H1 (cell line): ENCODE data around the gene HES1. TPM values are rescaled to one million over a fixed set of nuclear protein-coding genes. Genes with fewer than 3 reads are reported as not detected.

Experiments used
- CTCF ChIA-PET: fragments of 300-600 bp; sonication (Branson Sonifier 250); formaldehyde crosslinking; loops from one replicate; lab custom pipeline; 2021; ENCODE audit not compliant: partially characterized antibody; lab: Charles Lee
- POLR2A ChIA-PET: fragments of 300-600 bp; sonication (Branson Sonifier 250); formaldehyde crosslinking; loops from one replicate; lab custom pipeline; 2021; ENCODE audit warnings: inconsistent platforms; ENCODE audit not compliant: partially characterized antibody; lab: Charles Lee
- DNase-seq, 2 experiments: peaks; one replicate each; pipeline versions ENCODE4 v3.0.0 to v3.0.0-alpha.2; 2010 to 2022; ENCODE audit warnings: low spot score in 2 of 2, low read depth in 1 of 2, mixed read lengths in 1 of 2
- FAIRE-seq: peaks from 2 replicates; lab custom pipeline; 2011; peaks lifted over from hg19 to GRCh38; lab: Jason Lieb, UNC
- H2AFZ ChIP-seq: 2 replicates; pipeline ENCODE4 v1.8.1; 2012; ENCODE audit warnings: low read length, inconsistent platforms
- H2AK5ac ChIP-seq: 2 replicates; pipeline ENCODE4 v1.6.1; 2013; ENCODE audit warnings: low read depth, low read length
- H2BK120ac ChIP-seq: replicated peaks from 2 replicates; pipeline ENCODE3; 2013; ENCODE audit warnings: low read depth, low read length, inconsistent platforms
- H2BK12ac ChIP-seq: 2 replicates; pipeline ENCODE4 v1.6.1; 2013; ENCODE audit warnings: low read depth, low read length
- H2BK15ac ChIP-seq: 2 replicates; pipeline ENCODE4 v1.6.1; 2013; ENCODE audit warnings: low read length
- H2BK20ac ChIP-seq: 2 replicates; pipeline ENCODE4 v1.6.1; 2013; ENCODE audit warnings: low read length
- H2BK5ac ChIP-seq: 2 replicates; pipeline ENCODE4 v1.6.1; 2013; ENCODE audit warnings: low read depth, low read length
- H3K14ac ChIP-seq: 2 replicates; pipeline ENCODE4 v1.6.1; 2013; ENCODE audit warnings: inconsistent platforms; ENCODE audit not compliant: insufficient read length
- H3K18ac ChIP-seq: 2 replicates; pipeline ENCODE4 v1.6.1; 2013; ENCODE audit warnings: low read length; ENCODE audit errors: extremely low read depth
- H3K23ac ChIP-seq: 2 replicates; pipeline ENCODE4 v1.6.1; 2013; ENCODE audit warnings: inconsistent platforms; ENCODE audit not compliant: insufficient read length
- H3K23me2 ChIP-seq: 2 replicates; pipeline ENCODE4 v1.6.1; 2013; ENCODE audit warnings: low read depth, low read length
- H3K27ac ChIP-seq: 2 replicates; pipeline ENCODE4 v1.6.1; 2011; ENCODE audit warnings: low read depth, low read length, inconsistent platforms
- H3K27me3 ChIP-seq, 4 experiments: replicated peaks in 1 of 4; 1 replicate in 1 of 4; 2 replicates in 3 of 4; pipeline versions ENCODE4 v1.6.1 to v1.8.1; 2011 to 2013; ENCODE audit warnings: low read length in 3 of 4, mild to moderate bottlenecking in 3 of 4, inconsistent platforms in 2 of 4, mixed read lengths in 2 of 4, moderate library complexity in 1 of 4; ENCODE audit not compliant: control insufficient read depth in 3 of 4, insufficient read depth in 3 of 4; ENCODE audit errors: extremely low read depth in 1 of 4
- H3K36me3 ChIP-seq, 4 experiments: 2 replicates each; pipeline versions ENCODE4 v1.6.1 to v1.8.1; 2011 to 2013; ENCODE audit warnings: mild to moderate bottlenecking in 4 of 4, low read length in 3 of 4, moderate library complexity in 2 of 4, control low read depth in 1 of 4, inconsistent platforms in 1 of 4; ENCODE audit not compliant: insufficient read depth in 4 of 4, control insufficient read depth in 2 of 4
- H3K4ac ChIP-seq: replicated peaks from 2 replicates; pipeline ENCODE3; 2013; ENCODE audit warnings: low read length, low read depth, mixed read lengths, inconsistent platforms; ENCODE audit not compliant: insufficient read length
- H3K4me1 ChIP-seq, 4 experiments: replicated peaks in 1 of 4; 1 replicate in 1 of 4; 2 replicates in 3 of 4; pipeline versions ENCODE4 v1.6.1 to v1.8.1; 2011 to 2013; ENCODE audit warnings: low read length in 3 of 4, inconsistent platforms in 2 of 4, mixed read lengths in 1 of 4; ENCODE audit not compliant: insufficient read depth in 4 of 4, control insufficient read depth in 3 of 4
- H3K4me2 ChIP-seq, 2 experiments: 2 replicates each; pipeline versions ENCODE4 v1.6.1 to v1.8.1; 2011 to 2013; ENCODE audit warnings: low read depth in 2 of 2, low read length in 2 of 2, control low read depth in 1 of 2, inconsistent platforms in 1 of 2, mild to moderate bottlenecking in 1 of 2; ENCODE audit not compliant: insufficient read depth in 1 of 2
- H3K4me3 ChIP-seq, 4 experiments: fragments of 200-600, 300-600 bp in 1 of 4; sonication (generic), shearing (Covaris generic), sonication (Bioruptor Twin) in 1 of 4; 2 replicates each; pipeline versions ENCODE4 v1.5.1 to v1.8.1; 2011 to 2016; ENCODE audit warnings: low read length in 4 of 4, low read depth in 3 of 4, control low read depth in 2 of 4, inconsistent platforms in 2 of 4, mild to moderate bottlenecking in 2 of 4, mixed read lengths in 1 of 4, moderate library complexity in 1 of 4; ENCODE audit not compliant: insufficient read depth in 2 of 4; ENCODE audit errors: extremely low read depth in 1 of 4
- H3K56ac ChIP-seq: replicated peaks from 2 replicates; pipeline ENCODE3; 2013; ENCODE audit warnings: low read depth, mild to moderate bottlenecking, mixed read lengths, low read length, inconsistent platforms; ENCODE audit not compliant: insufficient read length
- H3K79me1 ChIP-seq: 2 replicates; pipeline ENCODE4 v1.6.1; 2013; ENCODE audit warnings: low read depth, low read length, control low read depth
- H3K79me2 ChIP-seq, 2 experiments: 2 replicates each; pipeline versions ENCODE4 v1.6.1 to v1.8.1; 2012 to 2013; ENCODE audit warnings: low read length in 2 of 2, mild to moderate bottlenecking in 2 of 2, inconsistent platforms in 1 of 2; ENCODE audit not compliant: insufficient read depth in 2 of 2, control insufficient read depth in 1 of 2
- H3K9ac ChIP-seq, 4 experiments: replicated peaks in 1 of 4; 1 replicate in 1 of 4; 2 replicates in 3 of 4; pipeline versions ENCODE4 v1.6.1 to v1.8.1; 2011 to 2013; ENCODE audit warnings: low read depth in 3 of 4, low read length in 3 of 4, control low read depth in 2 of 4, mild to moderate bottlenecking in 2 of 4, moderate library complexity in 2 of 4, inconsistent platforms in 1 of 4; ENCODE audit errors: extremely low read depth in 1 of 4
- H3K9me3 ChIP-seq, 2 experiments: 2 replicates each; pipeline versions ENCODE4 v1.6.1 to v1.8.1; 2012 to 2013; ENCODE audit warnings: mild to moderate bottlenecking in 2 of 2, moderate library complexity in 2 of 2, control low read depth in 1 of 2, inconsistent platforms in 1 of 2, low read depth in 1 of 2, low read length in 1 of 2, mixed read lengths in 1 of 2; ENCODE audit not compliant: insufficient read depth in 2 of 2
- H4K20me1 ChIP-seq, 2 experiments: replicated peaks in 1 of 2; 2 replicates each; pipeline versions ENCODE3 to v1.8.1; 2011 to 2013; ENCODE audit warnings: inconsistent platforms in 2 of 2, low read length in 2 of 2, mild to moderate bottlenecking in 1 of 2; ENCODE audit not compliant: insufficient read depth in 2 of 2, control insufficient read depth in 1 of 2
- H4K5ac ChIP-seq: 2 replicates; pipeline ENCODE4 v1.6.1; 2013; ENCODE audit warnings: low read length, low read depth, mixed read lengths, inconsistent platforms; ENCODE audit not compliant: insufficient read length
- H4K8ac ChIP-seq: 2 replicates; pipeline ENCODE4 v1.8.0; 2013; ENCODE audit warnings: mild to moderate bottlenecking, moderate library complexity, low read length, inconsistent platforms; ENCODE audit not compliant: insufficient read depth; ENCODE audit errors: extremely low read depth
- H4K91ac ChIP-seq: replicated peaks from 2 replicates; pipeline ENCODE3; 2013; ENCODE audit warnings: low read length, mixed read lengths, inconsistent platforms; ENCODE audit not compliant: insufficient read length
- BRCA1 ChIP-seq: IDR thresholded peaks from 2 replicates; pipeline ENCODE4 v1.6.1; 2012; ENCODE audit warnings: low read depth, low read length, improper control_type of control experiment
- NANOG ChIP-seq: IDR thresholded peaks from 2 replicates; pipeline ENCODE4 v1.6.1; 2011; ENCODE audit warnings: low read length, low read depth, mild to moderate bottlenecking, inconsistent platforms; ENCODE audit not compliant: insufficient read depth, poor library complexity, severe bottlenecking
- POLR2A ChIP-seq, 2 experiments: IDR thresholded peaks; 1 replicate in 1 of 2; 2 replicates in 1 of 2; pipeline ENCODE4 v1.6.1; 2011; ENCODE audit warnings: low read depth in 2 of 2, low read length in 2 of 2, mild to moderate bottlenecking in 2 of 2; ENCODE audit errors: control extremely low read depth in 1 of 2
- WGBS, 2 experiments: shearing (Covaris generic) in 1 of 2; methylation state at CpG; one replicate each; pipeline versions ENCODE4 v1.1.6 to v1.1.7; 2013 to 2015; ENCODE audit warnings: low lambda C conversion rate in 2 of 2, mixed read lengths in 2 of 2, inconsistent platforms in 1 of 2, low coverage in 1 of 2, missing lambda C conversion rate in 1 of 2; ENCODE audit not compliant: insufficient replicate concordance in 2 of 2, insufficient coverage in 1 of 2, insufficient read length in 1 of 2; ENCODE audit errors: extremely low coverage in 1 of 2, missing lambda C conversion rate in 1 of 2; 5-methylcytosine and 5-hydroxymethylcytosine counted together
- polyA plus RNA-seq, 7 experiments: library from polyadenylated mRNA; depleted of rRNA in 3 of 7; stranded (reverse) in 5 of 7; unstranded in 2 of 7; fragments of >200 nt in 5 of 7; fragments of 200-250 nt in 2 of 7; gene quantifications; 1 replicate in 5 of 7; 2 replicates in 1 of 7; 4 replicates in 1 of 7; pipeline versions ENCODE4 v1.2.1 to v1.2.3, GENCODE V29; 2011 to 2013; ENCODE audit warnings: missing spikeins in 2 of 7, mixed read lengths in 2 of 7
- total RNA-seq: library from RNA; stranded (reverse); fragmentation: NEBNext Ultra II Directional; extraction: Animal tissue kit (Norgen Biotek cat#: 25700); gene quantifications from 2 replicates; pipeline ENCODE4 v1.2.1, GENCODE V29; 2021
- TF ChIP-seq, protein P1 (sequence below): IDR thresholded peaks from 2 replicates; pipeline ENCODE4 v1.6.1; 2012; ENCODE audit warnings: inconsistent platforms

HES1 gene
- total and polyA plus RNA-seq, 2 of the 8 experiments (the other 6 are each of a cell fraction or from before 2014, with no cell fraction given): 7.9 to 12.9 TPM

DNA sequence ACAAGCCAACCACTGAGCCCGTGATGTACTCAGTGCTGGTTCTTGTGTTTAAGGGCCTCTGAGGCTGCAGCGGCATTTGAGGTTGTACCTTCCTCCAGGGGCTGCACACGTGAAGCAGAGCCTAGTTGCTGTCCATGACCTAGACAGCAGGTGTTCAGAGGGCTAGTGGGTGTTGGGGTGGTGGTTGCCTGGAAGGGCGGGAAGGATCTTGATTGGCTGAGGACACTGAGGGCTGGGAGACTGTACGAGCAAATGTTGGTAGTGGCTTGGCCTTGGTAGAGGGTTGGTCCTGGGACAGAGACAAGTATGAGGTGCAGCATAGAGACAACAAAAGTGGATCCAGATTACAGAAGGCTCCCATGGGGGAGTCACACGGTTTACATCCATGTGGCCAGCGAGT, 17.0 kb upstream of the HES1 start:
- CTCF ChIA-PET: interaction anchor here (0.7 kb wide), 1 partner anchor 37 kb away, joined by 4 read pairs; no protein-coding TSS in a partner anchor
- no peak for TF ChIP-seq POLR2A (IDR thresholded peaks at IDR 0.05; ENCODE audit: control extremely low read depth in 1 of 2, low read depth in 2 of 2, low read length in 2 of 2)
- TF ChIP-seq BRCA1: no peak
- TF ChIP-seq NANOG: no peak
- TF ChIP-seq, protein P1, sequence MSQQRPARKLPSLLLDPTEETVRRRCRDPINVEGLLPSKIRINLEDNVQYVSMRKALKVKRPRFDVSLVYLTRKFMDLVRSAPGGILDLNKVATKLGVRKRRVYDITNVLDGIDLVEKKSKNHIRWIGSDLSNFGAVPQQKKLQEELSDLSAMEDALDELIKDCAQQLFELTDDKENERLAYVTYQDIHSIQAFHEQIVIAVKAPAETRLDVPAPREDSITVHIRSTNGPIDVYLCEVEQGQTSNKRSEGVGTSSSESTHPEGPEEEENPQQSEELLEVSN: peak; percentile 63; the same call in 1 of the 2 replicates
- TF ChIP-seq, all 59 proteins: peak for 1

More for the DNA sequence above, 17.0 kb upstream of the HES1 start:
- no peaks in the 10 kb centered on the region for H3K36me3 ChIP-seq
- H3K79me1 ChIP-seq: no peaks in the 10 kb centered on the region; the same call in 1 of the 2 replicates
- no peak for FAIRE-seq
- no peak overlapping the region for H2BK5ac ChIP-seq
- H3K14ac ChIP-seq: no peak overlapping the region
- H3K56ac ChIP-seq: no peak overlapping the region
- H2AFZ ChIP-seq: no peak overlapping the region; the same call in 1 of the 2 replicates
- peaks cover 0 to 2% (median 0%) of the 10 kb centered on the region in 4 experiments; a peak in 3 of 7 replicates for H3K27me3 ChIP-seq
- POLR2A ChIA-PET: interaction anchor here (1.5 to 1.9 kb wide), 2 partner anchors 9 to 12 kb away, joined by 4 to 6 read pairs; no protein-coding TSS in a partner anchor
- H2BK20ac ChIP-seq: no peak overlapping the region
- H3K27ac ChIP-seq: no peak overlapping the region
- H3K23me2 ChIP-seq: no peaks in the 10 kb centered on the region
- no peaks in the 10 kb centered on the region for H4K20me1 ChIP-seq
- H2BK120ac ChIP-seq: no peak overlapping the region
- 87% methylated on average over 7 of the region's 7 CpGs; no CpG with 5 or more reads in 1 of the 2 experiments for WGBS, 2 experiments
- no peaks in the 10 kb centered on the region for H3K79me2 ChIP-seq
- H3K4me1 ChIP-seq: no peaks in the 10 kb centered on the region
- no peak overlapping the region for H3K4me3 ChIP-seq
- no peaks in the 10 kb centered on the region for H3K9me3 ChIP-seq
- H3K9ac ChIP-seq: no peak overlapping the region
- no peak overlapping the region for H2AK5ac ChIP-seq
- H4K8ac ChIP-seq: no peak overlapping the region
- H2BK12ac ChIP-seq: no peak overlapping the region
- H3K4me2 ChIP-seq: no peak overlapping the region
- H4K91ac ChIP-seq: no peak overlapping the region
- DNase-seq: no peak
- H3K18ac ChIP-seq: no peak overlapping the region
- no peak overlapping the region for H3K23ac ChIP-seq
- H4K5ac ChIP-seq: no peak overlapping the region
- no peak overlapping the region for H3K4ac ChIP-seq
- H2BK15ac ChIP-seq: 0 out of 2 replicates have a peak overlapping the region, but pooled peaks have one; percentile 18
